Fibroblast of mammary gland (primary cell): ENCODE results near the gene PTPRCAP.

Experiments
- DNase-seq: peaks from one replicate; pipeline ENCODE4 v3.0.0-alpha.2; 2010; ENCODE audit warnings: low read depth
- H3K4me3 ChIP-seq: 2 replicates; pipeline ENCODE4 v1.5.1; 2011; ENCODE audit warnings: low read depth, mild to moderate bottlenecking, low read length, moderate library complexity; ENCODE audit not compliant: control insufficient read depth
- TF ChIP-seq, protein P1 (sequence below): conservative IDR thresholded peaks from 2 replicates; pipeline ENCODE4 v1.5.1; 2011; ENCODE audit warnings: low read depth, low read length, inconsistent platforms; ENCODE audit not compliant: control insufficient read depth, insufficient read depth

PTPRCAP gene

GRCh38 chr11:67396587-67397389 is 40.7 kb downstream of the PTPRCAP start:
- TF ChIP-seq, protein P1, sequence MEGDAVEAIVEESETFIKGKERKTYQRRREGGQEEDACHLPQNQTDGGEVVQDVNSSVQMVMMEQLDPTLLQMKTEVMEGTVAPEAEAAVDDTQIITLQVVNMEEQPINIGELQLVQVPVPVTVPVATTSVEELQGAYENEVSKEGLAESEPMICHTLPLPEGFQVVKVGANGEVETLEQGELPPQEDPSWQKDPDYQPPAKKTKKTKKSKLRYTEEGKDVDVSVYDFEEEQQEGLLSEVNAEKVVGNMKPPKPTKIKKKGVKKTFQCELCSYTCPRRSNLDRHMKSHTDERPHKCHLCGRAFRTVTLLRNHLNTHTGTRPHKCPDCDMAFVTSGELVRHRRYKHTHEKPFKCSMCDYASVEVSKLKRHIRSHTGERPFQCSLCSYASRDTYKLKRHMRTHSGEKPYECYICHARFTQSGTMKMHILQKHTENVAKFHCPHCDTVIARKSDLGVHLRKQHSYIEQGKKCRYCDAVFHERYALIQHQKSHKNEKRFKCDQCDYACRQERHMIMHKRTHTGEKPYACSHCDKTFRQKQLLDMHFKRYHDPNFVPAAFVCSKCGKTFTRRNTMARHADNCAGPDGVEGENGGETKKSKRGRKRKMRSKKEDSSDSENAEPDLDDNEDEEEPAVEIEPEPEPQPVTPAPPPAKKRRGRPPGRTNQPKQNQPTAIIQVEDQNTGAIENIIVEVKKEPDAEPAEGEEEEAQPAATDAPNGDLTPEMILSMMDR, result no peak
- no peak for DNase-seq
- H3K4me3 ChIP-seq, result no peak overlapping the region

DNA sequence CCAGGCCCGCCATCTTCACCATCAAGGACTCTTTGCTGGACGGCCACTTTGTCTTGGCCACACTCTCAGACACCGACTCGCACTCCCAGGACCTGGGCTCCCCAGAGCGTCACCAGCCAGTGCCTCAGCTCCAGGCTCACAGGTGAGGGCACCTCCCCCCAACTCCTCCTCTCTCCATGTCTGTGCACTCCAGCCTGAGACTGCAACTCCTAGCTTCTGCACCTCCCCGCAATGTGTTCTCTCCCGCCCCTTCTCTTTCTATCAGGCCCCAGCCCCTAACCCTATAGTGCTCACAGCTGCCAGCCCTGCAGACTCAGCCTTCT is 41.3 kb downstream of the PTPRCAP start:
- TF ChIP-seq, protein P1, result no peak
- no peak for DNase-seq
- H3K4me3 ChIP-seq, result no peak overlapping the region

- no peak for DNase-seq
- TF ChIP-seq, protein P1, result no peak
- no peak overlapping the region for H3K4me3 ChIP-seq
Measured at GRCh38 chr11:67395555-67396258, 41.8 kb downstream of the PTPRCAP start.

GRCh38 chr11:67393990-67394389 is 43.5 kb downstream of the PTPRCAP start:
- TF ChIP-seq, protein P1, result no peak

DNA sequence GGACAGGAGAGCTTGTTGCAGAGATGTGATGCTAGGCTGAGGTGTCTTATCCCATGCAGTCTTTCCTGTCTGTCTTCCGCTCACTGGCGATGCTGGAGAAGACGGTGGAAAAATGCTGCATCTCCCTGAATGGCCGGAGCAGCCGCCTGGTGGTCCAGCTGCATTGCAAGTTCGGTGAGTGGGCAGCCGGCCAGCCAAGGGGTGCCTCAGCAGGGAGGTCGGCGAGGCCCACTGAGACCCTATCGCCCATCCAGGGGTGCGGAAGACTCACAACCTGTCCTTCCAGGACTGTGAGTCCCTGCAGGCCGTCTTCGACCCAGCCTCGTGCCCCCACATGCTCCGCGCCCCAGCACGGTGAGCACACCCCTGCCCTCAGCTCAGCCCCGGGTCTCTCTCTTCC is 44.0 kb downstream of the PTPRCAP start:
- TF ChIP-seq, protein P1, result no peak
- H3K4me3 ChIP-seq, result no peak overlapping the region
- no peak for DNase-seq

More at GRCh38 chr11:67393990-67394389, 43.5 kb downstream of the PTPRCAP start:
- DNase-seq, result no peak
- H3K4me3 ChIP-seq, result no peak overlapping the region

DNA sequence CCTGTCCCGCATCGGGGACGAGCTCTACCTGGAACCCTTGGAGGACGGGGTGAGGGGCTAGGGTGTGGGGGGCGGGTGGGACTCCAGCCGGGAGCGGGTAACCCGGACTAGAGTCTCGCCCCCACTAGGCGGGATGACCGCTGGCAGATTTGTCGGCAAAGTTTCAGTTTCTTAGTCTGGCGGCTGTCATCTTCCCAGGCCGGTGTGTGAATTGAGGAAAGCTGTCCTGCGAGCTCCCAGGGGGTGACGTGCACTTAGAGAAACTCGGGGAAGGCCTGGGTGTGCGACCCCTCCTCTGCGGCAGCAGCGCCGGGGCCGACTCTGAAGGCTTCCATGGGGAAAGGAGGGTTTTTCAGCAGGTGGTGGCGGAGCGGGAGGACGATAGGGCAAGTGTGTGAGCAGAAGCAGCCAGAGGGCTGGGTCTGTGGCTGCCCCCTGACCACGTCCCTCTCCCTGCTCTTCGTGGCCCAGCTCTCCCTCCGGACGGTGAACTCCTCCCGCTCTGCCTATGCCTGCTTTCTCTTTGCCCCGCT is 45.2 kb downstream of the PTPRCAP start:
- TF ChIP-seq, protein P1, result no peak

More for the DNA sequence above, 45.2 kb downstream of the PTPRCAP start:
- peak overlapping the region; percentile 84 for H3K4me3 ChIP-seq
- no peak for DNase-seq
